Measurements from ENCODE around the gene U2AF1L4. TPM values are rescaled to one million over a fixed set of nuclear protein-coding genes. Genes with fewer than 3 reads are reported as not detected.

Gene U2AF1L4
- total and polyA plus RNA-seq, 9 donors, result 10.6 to 17.6 (median 14.1) TPM

DNA sequence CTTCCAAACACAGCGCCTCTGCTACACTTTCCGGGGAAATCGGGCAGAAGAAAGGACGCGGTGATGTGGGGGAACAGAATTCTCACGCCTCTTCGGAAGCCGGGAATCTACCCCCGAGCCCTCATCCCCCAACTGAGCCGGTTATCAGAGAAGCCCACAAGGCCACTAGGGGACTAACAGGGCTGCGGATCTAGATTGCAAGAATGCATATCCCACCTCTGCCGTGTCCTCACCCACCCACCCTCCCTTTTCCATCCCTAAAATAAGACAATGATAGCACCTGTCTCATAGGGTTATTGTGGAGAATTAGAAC lies 4.1 kb downstream of the U2AF1L4 start:
- H3K27ac ChIP-seq (ENCODE audit: low read length), result peak overlapping the region; percentile 97
- whole genome bisulfite sequencing (ENCODE audit: insufficient coverage), result no CpG with 5 or more reads among the region's 12 CpGs
- H3K4me1 ChIP-seq (ENCODE audit: control insufficient read depth, insufficient read depth, low read length), result peaks cover 38% of the 10 kb centered on the region
- no peak for DNase-seq
- H3K27me3 ChIP-seq (ENCODE audit: control insufficient read depth, insufficient read depth, low read length), result no peaks in the 10 kb centered on the region
- peak overlapping the region; percentile 69 for H3K4me3 ChIP-seq (ENCODE audit: low read length)
- H3K36me3 ChIP-seq (ENCODE audit: control insufficient read depth, insufficient read depth, low read length), result peaks cover 47% of the 10 kb centered on the region
- no peaks in the 10 kb centered on the region for H3K9me3 ChIP-seq (replicated peaks; ENCODE audit: control insufficient read depth, low read depth, low read length)

DNA sequence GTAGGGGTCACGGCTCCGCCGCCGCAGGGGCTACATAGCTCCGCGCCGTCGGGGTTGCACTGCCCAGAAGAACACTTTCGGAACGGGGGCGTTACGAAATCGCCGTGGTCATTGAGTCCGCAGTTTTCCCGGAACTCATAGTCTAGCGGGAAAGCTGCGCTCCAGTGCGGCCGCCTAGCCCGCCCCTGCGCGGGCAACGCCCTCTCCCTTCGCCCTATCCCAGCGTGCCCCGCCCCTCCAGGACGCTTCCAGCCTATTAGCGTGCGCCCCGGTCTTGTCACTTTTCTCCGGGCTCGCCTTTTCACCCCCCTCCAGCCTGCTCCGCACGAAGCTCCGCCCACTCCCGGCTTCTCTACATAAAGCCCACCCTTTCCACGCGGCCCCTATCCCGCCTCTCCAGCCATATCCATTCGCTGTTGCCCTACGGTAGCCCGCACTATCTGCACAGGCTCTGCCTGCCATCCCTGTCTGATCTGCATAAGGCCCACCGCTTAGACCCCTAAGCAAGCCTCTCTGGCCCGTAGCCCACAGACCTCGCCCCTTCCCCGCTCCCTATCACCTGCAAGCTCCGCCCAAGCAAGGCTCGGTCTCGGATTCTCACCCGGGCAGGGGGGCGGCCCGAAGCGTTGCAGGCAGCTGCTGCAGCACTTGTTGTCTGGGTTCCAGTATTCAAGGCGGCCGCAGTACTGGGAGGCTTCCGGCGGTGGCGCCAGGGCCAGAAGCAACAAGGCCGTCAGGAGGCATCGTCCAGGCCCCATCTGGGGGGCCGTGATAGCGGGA lies 4.6 kb downstream of the U2AF1L4 start:
- Histone ChIP-seq H3K4me1 (ENCODE audit: control insufficient read depth, insufficient read depth, low read length) (peaks cover 33% of the 10 kb centered on the region), H3K9me3 (replicated peaks; ENCODE audit: control insufficient read depth, low read depth, low read length) (no peaks in the 10 kb centered on the region), H3K4me3 (ENCODE audit: low read length) (peak overlapping the region; percentile 69), H3K36me3 (ENCODE audit: control insufficient read depth, insufficient read depth, low read length) (peaks cover 49% of the 10 kb centered on the region), H3K27me3 (ENCODE audit: control insufficient read depth, insufficient read depth, low read length) (no peaks in the 10 kb centered on the region), H3K27ac (ENCODE audit: low read length) (peak overlapping the region; percentile 97)
- peak; percentile 99 for DNase-seq
- under 1% methylated on average over 63 of the region's 63 CpGs for WGBS (ENCODE audit: insufficient coverage)

DNA sequence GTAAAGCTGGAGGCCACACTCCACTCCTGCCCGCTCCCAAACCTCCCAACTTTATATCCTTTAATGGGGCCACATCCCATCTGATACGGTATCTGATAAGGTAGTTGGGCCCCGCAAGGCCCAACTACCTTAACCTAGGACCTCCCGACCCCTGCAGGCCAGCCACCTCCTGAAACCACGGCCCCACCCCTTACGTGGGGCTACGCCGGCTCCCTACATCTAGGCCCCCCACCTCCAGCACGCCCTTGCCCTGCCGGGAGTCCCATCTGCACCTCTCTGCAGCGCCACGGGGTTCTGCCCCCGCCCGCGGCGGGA lies 5.2 kb downstream of the U2AF1L4 start:
- H3K27me3 ChIP-seq (ENCODE audit: control insufficient read depth, insufficient read depth, low read length), result no peaks in the 10 kb centered on the region
- peak overlapping the region; percentile 73 for H3K27ac ChIP-seq (ENCODE audit: low read length)
- DNase-seq, result no peak
- H3K9me3 ChIP-seq (replicated peaks; ENCODE audit: control insufficient read depth, low read depth, low read length), result no peaks in the 10 kb centered on the region
- peaks cover 33% of the 10 kb centered on the region for H3K4me1 ChIP-seq (ENCODE audit: control insufficient read depth, insufficient read depth, low read length)
- WGBS (ENCODE audit: insufficient coverage), result 3% methylated on average over 13 of the region's 16 CpGs
- H3K4me3 ChIP-seq (ENCODE audit: low read length), result peak overlapping the region; percentile 69
- peaks cover 53% of the 10 kb centered on the region for H3K36me3 ChIP-seq (ENCODE audit: control insufficient read depth, insufficient read depth, low read length)

DNA sequence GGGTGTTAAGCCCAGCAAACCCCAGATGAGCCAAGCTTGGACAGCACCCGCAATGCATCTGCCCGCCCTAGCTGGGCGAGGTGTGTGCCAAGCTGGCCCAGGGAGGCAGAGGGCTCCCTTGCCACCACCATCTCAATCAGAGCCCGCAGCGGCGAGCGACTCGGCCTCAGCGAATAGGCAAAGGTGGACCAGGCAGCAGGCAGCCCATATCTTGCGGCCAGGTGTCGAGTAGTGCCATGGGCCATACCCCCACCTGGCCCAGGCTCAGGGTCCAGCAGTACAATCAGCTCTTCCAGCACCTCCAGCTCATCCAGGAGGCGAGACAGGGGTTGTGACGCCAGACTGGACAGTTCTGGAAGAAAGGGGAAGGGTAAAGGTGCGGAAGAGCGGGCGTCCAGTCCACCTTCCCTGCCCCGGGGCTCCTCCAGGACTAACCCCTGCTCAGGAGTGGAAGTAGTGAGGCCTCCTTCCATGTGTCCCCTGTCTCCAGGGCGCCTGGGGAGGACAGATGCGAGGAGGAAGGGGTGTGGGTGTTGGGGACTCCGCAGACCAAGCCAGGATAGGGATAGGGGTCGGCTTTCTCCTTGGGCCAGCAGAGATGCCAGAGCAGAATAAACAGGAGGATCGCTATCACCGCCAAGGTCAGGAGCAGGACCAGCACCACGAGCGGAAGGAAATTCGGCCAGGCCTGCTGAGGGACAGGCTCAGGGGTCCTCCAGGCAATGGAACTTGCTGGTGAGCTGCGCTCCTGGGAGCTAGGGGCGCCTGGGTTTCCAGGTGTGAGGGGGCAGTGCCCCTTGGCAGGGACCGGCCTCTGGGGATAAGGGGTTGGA lies 5.7 kb downstream of the U2AF1L4 start:
- 68% methylated on average over 18 of the region's 29 CpGs for WGBS (ENCODE audit: insufficient coverage)
- Histone ChIP-seq H3K27ac (ENCODE audit: low read length) (no peak overlapping the region), H3K4me1 (ENCODE audit: control insufficient read depth, insufficient read depth, low read length) (peaks cover 31% of the 10 kb centered on the region), H3K4me3 (ENCODE audit: low read length) (peak overlapping the region; percentile 69), H3K9me3 (replicated peaks; ENCODE audit: control insufficient read depth, low read depth, low read length) (no peaks in the 10 kb centered on the region), H3K27me3 (ENCODE audit: control insufficient read depth, insufficient read depth, low read length) (no peaks in the 10 kb centered on the region), H3K36me3 (ENCODE audit: control insufficient read depth, insufficient read depth, low read length) (peaks cover 59% of the 10 kb centered on the region)
- DNase-seq, result no peak

DNA sequence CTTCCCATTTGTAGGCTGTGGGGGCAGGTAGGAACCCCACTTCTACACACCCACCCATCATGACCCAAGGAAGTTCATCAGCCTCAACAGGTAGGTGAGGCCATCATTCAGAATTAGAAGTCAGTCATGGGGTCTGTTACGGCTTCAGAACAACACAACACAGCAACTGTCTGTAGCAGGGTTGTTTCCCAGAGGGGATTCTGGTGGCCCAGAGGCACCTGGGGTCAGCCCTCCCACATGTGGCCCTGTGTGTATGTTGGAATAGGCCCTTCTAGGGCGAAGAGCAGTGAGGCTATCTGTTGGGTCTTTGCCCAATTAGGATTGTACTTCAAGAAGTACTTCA lies 6.4 kb downstream of the U2AF1L4 start:
- H3K27ac ChIP-seq (ENCODE audit: low read length), result no peak overlapping the region
- peaks cover 26% of the 10 kb centered on the region for H3K4me1 ChIP-seq (ENCODE audit: control insufficient read depth, insufficient read depth, low read length)
- no peaks in the 10 kb centered on the region for H3K9me3 ChIP-seq (replicated peaks; ENCODE audit: control insufficient read depth, low read depth, low read length)
- DNase-seq, result no peak
- WGBS (ENCODE audit: insufficient coverage), result 50% methylated on average over 1 of the region's 2 CpGs
- peaks cover 64% of the 10 kb centered on the region for H3K36me3 ChIP-seq (ENCODE audit: control insufficient read depth, insufficient read depth, low read length)
- H3K27me3 ChIP-seq (ENCODE audit: control insufficient read depth, insufficient read depth, low read length), result no peaks in the 10 kb centered on the region
- no peak overlapping the region for H3K4me3 ChIP-seq (ENCODE audit: low read length)

DNA sequence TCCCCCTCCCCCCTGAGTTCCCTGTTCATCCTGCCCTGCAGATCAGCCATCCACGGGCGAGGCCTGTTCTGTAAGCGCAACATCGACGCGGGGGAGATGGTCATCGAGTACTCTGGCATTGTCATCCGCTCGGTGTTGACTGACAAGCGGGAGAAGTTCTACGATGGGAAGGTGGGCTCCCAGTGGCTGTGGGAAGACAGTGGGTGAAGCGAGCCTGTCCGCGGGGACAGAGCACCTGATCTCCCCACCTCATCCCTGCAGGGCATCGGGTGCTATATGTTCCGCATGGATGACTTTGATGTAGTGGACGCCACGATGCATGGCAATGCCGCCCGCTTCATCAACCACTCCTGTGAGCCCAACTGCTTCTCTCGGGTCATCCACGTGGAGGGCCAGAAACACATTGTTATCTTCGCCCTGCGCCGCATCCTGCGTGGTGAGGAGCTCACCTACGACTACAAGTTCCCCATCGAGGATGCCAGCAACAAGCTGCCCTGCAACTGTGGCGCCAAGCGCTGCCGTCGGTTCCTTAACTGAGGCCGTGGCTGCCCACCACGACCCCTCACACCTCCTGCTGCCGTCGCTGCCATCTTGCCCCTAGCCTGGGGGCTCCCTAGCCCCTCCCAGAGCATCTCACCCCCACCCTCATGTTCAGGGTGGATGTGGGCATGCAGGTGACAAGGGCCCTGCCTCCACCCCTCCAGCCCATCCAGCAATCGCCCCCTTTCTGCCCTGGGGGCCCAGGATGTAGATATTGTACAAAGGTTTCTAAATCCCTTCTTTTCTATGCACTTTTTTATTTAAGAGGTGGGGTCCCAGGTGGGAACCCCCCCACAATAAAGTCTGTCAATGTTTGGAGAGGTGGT lies 7.0 kb downstream of the U2AF1L4 start:
- peaks cover 66% of the 10 kb centered on the region for H3K36me3 ChIP-seq (ENCODE audit: control insufficient read depth, insufficient read depth, low read length)
- no peaks in the 10 kb centered on the region for H3K27me3 ChIP-seq (ENCODE audit: control insufficient read depth, insufficient read depth, low read length)
- H3K27ac ChIP-seq (ENCODE audit: low read length), result no peak overlapping the region
- 92% methylated on average over 26 of the region's 37 CpGs for WGBS (ENCODE audit: insufficient coverage)
- no peaks in the 10 kb centered on the region for H3K9me3 ChIP-seq (replicated peaks; ENCODE audit: control insufficient read depth, low read depth, low read length)
- no peak for DNase-seq
- peaks cover 23% of the 10 kb centered on the region for H3K4me1 ChIP-seq (ENCODE audit: control insufficient read depth, insufficient read depth, low read length)
- H3K4me3 ChIP-seq (ENCODE audit: low read length), result no peak overlapping the region

DNA sequence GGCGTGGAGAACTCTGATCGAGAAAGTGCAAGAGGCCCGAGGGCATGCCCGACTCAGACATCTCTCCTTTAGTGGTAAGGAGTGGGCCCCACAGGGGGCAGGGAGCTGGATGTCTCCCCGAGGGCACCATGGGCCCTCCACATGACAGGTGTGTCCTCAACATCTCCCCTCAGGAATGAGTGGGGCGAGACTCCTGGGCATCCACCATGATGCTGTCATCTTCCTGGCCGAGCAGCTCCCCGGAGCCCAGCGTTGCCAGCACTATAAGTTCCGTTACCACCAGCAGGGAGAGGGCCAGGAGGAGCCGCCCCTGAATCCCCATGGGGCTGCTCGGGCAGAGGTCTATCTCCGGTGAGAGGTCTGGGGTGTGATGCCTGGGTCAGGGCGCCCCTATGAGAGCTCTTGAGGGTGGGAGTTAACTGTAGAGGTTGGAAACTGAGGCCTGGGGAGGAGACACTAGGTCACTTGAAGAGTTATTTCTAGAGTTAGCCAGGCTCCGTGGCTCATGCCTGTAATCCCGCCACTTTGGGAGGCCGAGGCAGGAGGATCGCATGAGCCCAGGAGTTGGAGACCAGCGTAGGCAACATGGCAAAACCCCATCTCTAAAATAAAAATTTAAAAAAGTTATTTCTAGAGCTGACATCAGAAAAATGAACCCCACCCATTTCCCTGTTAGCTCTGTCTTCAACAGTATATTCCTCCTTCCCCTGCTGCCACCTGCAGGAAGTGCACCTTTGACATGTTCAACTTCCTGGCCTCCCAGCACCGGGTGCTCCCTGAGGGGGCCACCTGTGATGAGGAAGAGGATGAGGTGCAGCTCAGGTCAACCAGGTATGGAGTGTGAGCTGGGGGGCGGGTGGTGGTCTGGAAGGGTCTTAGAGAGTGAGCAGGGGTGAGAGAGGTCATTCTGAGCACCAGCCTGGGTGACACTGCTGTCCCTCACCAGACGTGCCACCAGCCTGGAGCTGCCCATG lies 8.0 kb downstream of the U2AF1L4 start:
- H3K27ac ChIP-seq (ENCODE audit: low read length), result no peak overlapping the region
- no peaks in the 10 kb centered on the region for H3K9me3 ChIP-seq (replicated peaks; ENCODE audit: control insufficient read depth, low read depth, low read length)
- H3K27me3 ChIP-seq (ENCODE audit: control insufficient read depth, insufficient read depth, low read length), result no peaks in the 10 kb centered on the region
- no peak overlapping the region for H3K4me3 ChIP-seq (ENCODE audit: low read length)
- DNase-seq, result no peak
- peaks cover 21% of the 10 kb centered on the region for H3K4me1 ChIP-seq (ENCODE audit: control insufficient read depth, insufficient read depth, low read length)
- H3K36me3 ChIP-seq (ENCODE audit: control insufficient read depth, insufficient read depth, low read length), result peaks cover 66% of the 10 kb centered on the region
- 86% methylated on average over 17 of the region's 22 CpGs for WGBS (ENCODE audit: insufficient coverage)

DNA sequence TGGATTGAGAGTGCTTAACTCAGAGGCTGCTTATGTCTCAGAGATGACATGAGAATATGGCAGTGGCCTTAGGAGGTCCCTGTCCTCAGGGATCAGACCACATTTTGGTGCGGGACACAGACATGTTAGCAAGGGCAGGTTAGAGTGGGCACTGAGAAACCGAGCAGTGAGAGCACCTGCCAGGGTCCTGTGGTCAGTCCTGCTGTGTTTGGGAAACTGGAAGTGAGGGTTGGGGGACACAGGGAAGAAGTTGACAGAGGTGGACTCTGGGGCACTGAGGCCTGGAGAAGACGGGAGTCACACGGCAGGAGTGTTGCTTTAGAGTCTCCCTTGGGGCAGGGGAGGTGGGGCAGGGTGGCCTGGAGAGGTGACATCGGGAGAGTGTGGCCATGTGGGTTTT lies 10.3 kb downstream of the U2AF1L4 start:
- no peaks in the 10 kb centered on the region for H3K27me3 ChIP-seq (ENCODE audit: control insufficient read depth, insufficient read depth, low read length)
- no peak overlapping the region for H3K4me3 ChIP-seq (ENCODE audit: low read length)
- no peak overlapping the region for H3K27ac ChIP-seq (ENCODE audit: low read length)
- 91% methylated on average over 3 of the region's 5 CpGs for WGBS (ENCODE audit: insufficient coverage)
- DNase-seq, result no peak
- no peaks in the 10 kb centered on the region for H3K9me3 ChIP-seq (replicated peaks; ENCODE audit: control insufficient read depth, low read depth, low read length)
- peaks cover 4% of the 10 kb centered on the region for H3K4me1 ChIP-seq (ENCODE audit: control insufficient read depth, insufficient read depth, low read length)
- H3K36me3 ChIP-seq (ENCODE audit: control insufficient read depth, insufficient read depth, low read length), result peaks cover 87% of the 10 kb centered on the region

DNA sequence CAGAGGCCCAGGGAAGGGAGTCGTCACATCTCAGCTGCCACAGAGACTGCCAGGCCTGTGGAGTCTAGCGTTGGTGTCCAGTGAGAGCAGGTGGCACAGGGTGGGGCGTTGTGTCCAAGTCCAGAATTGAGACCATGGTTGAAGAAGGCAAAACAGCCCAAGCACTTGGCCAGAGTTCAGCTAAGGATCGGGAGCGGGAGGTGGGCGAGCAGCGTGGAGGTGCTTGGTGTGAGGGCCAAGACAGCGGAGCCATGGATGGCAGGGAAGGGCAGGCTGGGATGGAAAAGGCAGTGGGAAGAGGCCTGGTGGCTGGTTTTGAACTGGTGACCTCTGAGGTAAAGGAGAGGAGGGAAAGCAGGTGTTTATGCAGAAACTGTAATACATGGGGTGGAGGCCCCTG lies 10.9 kb downstream of the U2AF1L4 start:
- no peak overlapping the region for H3K4me3 ChIP-seq (ENCODE audit: low read length)
- H3K9me3 ChIP-seq (replicated peaks; ENCODE audit: control insufficient read depth, low read depth, low read length), result no peaks in the 10 kb centered on the region
- H3K4me1 ChIP-seq (ENCODE audit: control insufficient read depth, insufficient read depth, low read length), result no peaks in the 10 kb centered on the region
- DNase-seq, result no peak
- WGBS (ENCODE audit: insufficient coverage), result 90% methylated on average over 8 of the region's 8 CpGs
- no peaks in the 10 kb centered on the region for H3K27me3 ChIP-seq (ENCODE audit: control insufficient read depth, insufficient read depth, low read length)
- H3K27ac ChIP-seq (ENCODE audit: low read length), result no peak overlapping the region
- H3K36me3 ChIP-seq (ENCODE audit: control insufficient read depth, insufficient read depth, low read length), result peaks cover 92% of the 10 kb centered on the region

Measured in muscle of leg (tissue), 11 donors.